HepG2 (cell line): Measurements from ENCODE around the gene BCL6B. TPM values are rescaled to one million over a fixed set of nuclear protein-coding genes. Genes with fewer than 3 reads are reported as not detected.

Source experiments
- ATAC-seq: fragments of 200-7000 bp; cut with Tn5 transposase; 3 replicates; pipeline ENCODE4 v1.9.1; 2020; ENCODE audit warnings: mild to moderate bottlenecking, moderate library complexity
- BruUV-seq: library from RNA; stranded (reverse); fragments of 400-500 nt; replicated peaks from 2 replicates; lab custom pipeline; 2021; lab: Mats Ljungman, UMichigan
- CTCF ChIA-PET: fragments of 300-600 bp; formaldehyde crosslinking; extraction: SDS; loops from one replicate; lab custom pipeline; 2021; ENCODE audit warnings: low total read pairs, inconsistent platforms, low intra/inter-chr PET ratio; lab: Yijun Ruan, JAX
- POLR2A ChIA-PET: fragments of 350-600 bp; sonication (Branson Sonifier 250); formaldehyde crosslinking; loops from one replicate; lab custom pipeline; 2020; ENCODE audit warnings: antibody characterized with exemption, inconsistent platforms; lab: Yijun Ruan, JAX
- DNase-seq: peaks from one replicate; pipeline ENCODE4 v3.0.0-alpha.2; 2015; ENCODE audit warnings: low spot score
- FAIRE-seq: peaks from 3 replicates; lab custom pipeline; 2011; peaks lifted over from hg19 to GRCh38; lab: Jason Lieb, UNC
- H2AFZ ChIP-seq: one replicate; pipeline ENCODE4 v1.6.1; 2011; ENCODE audit warnings: low read length, inconsistent platforms
- H3K27ac ChIP-seq: fragments of 300-600 bp; 3 replicates; pipeline ENCODE4 v1.8.0; 2011; ENCODE audit warnings: mixed run types, mild to moderate bottlenecking, mixed read lengths, low read length, inconsistent platforms; ENCODE audit not compliant: insufficient read depth; ENCODE audit errors: extremely low read length
- H3K27me3 ChIP-seq, 2 experiments: fragments of 200-600 bp in 1 of 2; 2 replicates in 1 of 2; 3 replicates in 1 of 2; pipeline versions ENCODE4 v1.6.0 to v1.8.0; 2011; ENCODE audit warnings: low read length in 2 of 2, mild to moderate bottlenecking in 2 of 2, moderate library complexity in 2 of 2, inconsistent platforms in 1 of 2; ENCODE audit not compliant: insufficient read depth in 2 of 2, control insufficient read depth in 1 of 2
- H3K36me3 ChIP-seq, 2 experiments: fragments of 200-600 bp in 1 of 2; replicated peaks in 1 of 2; 2 replicates in 1 of 2; 3 replicates in 1 of 2; pipeline versions ENCODE4 v1.5.1 to v1.8.0; 2011; ENCODE audit warnings: low read length in 2 of 2, inconsistent platforms in 1 of 2; ENCODE audit not compliant: insufficient read depth in 2 of 2, control insufficient read depth in 1 of 2
- H3K4me1 ChIP-seq: 2 replicates; pipeline ENCODE4 v1.5.1; 2012; ENCODE audit warnings: low read length, inconsistent platforms; ENCODE audit not compliant: insufficient read depth
- H3K4me2 ChIP-seq: 2 replicates; pipeline ENCODE4 v1.6.0; 2011; ENCODE audit warnings: low read depth, low read length, inconsistent platforms
- H3K4me3 ChIP-seq, 3 experiments: fragments of 200-600 bp in 1 of 3; sonication (generic), shearing (Covaris generic) in 1 of 3; replicated peaks in 1 of 3; 2 replicates each; pipeline ENCODE4 v1.5.1; 2011 to 2016; ENCODE audit warnings: low read length in 3 of 3, inconsistent platforms in 2 of 3, low read depth in 2 of 3, mild to moderate bottlenecking in 2 of 3, control low read depth in 1 of 3, mixed read lengths in 1 of 3; ENCODE audit not compliant: insufficient read depth in 1 of 3
- H3K79me2 ChIP-seq: one replicate; pipeline ENCODE4 v1.6.1; 2011; ENCODE audit warnings: low read length, inconsistent platforms; ENCODE audit not compliant: insufficient read depth
- H3K9ac ChIP-seq: 2 replicates; pipeline ENCODE4 v1.6.0; 2011; ENCODE audit warnings: mild to moderate bottlenecking, low read depth, low read length, inconsistent platforms; ENCODE audit not compliant: insufficient read depth
- H3K9me3 ChIP-seq: 2 replicates; pipeline ENCODE4 v1.5.1; 2012; ENCODE audit warnings: mild to moderate bottlenecking, low read length
- H4K20me1 ChIP-seq: 2 replicates; pipeline ENCODE4 v1.6.0; 2011; ENCODE audit warnings: inconsistent platforms, mild to moderate bottlenecking, low read length, moderate library complexity; ENCODE audit not compliant: insufficient read depth
- DNMT1 ChIP-seq: sonication (generic); formaldehyde crosslinking; IDR thresholded peaks from 2 replicates; pipeline ENCODE4 v1.5.1; 2020; ENCODE audit warnings: mild to moderate bottlenecking, missing genetic modification reagents
- JUN ChIP-seq: sonication (generic); formaldehyde crosslinking; IDR thresholded peaks from 2 replicates; pipeline ENCODE4 v1.4.0; 2020; ENCODE audit warnings: mild to moderate bottlenecking, missing genetic modification reagents
- MXD4 ChIP-seq: IDR thresholded peaks from 2 replicates; pipeline ENCODE4 v1.6.1; 2016; ENCODE audit warnings: mild to moderate bottlenecking, missing biosample characterization, missing genetic modification reagents
- ZGPAT ChIP-seq: IDR thresholded peaks from 2 replicates; pipeline ENCODE4 v1.6.1; 2016; ENCODE audit warnings: mild to moderate bottlenecking
- ZNF550 ChIP-seq: sonication (generic); formaldehyde crosslinking; IDR thresholded peaks from 2 replicates; pipeline ENCODE4 v1.4.0; 2020; ENCODE audit warnings: mild to moderate bottlenecking, missing genetic modification reagents, borderline replicate concordance
- ZNF605 ChIP-seq: sonication (generic); formaldehyde crosslinking; IDR thresholded peaks from 2 replicates; pipeline ENCODE4 v1.8.0; 2022; ENCODE audit warnings: mild to moderate bottlenecking, missing genetic modification reagents
- ZNF780A ChIP-seq: sonication (generic); formaldehyde crosslinking; IDR thresholded peaks from 2 replicates; pipeline ENCODE4 v1.8.0; 2022; ENCODE audit warnings: mild to moderate bottlenecking, missing genetic modification reagents, moderate library complexity
- ZNF841 ChIP-seq: sonication (generic); formaldehyde crosslinking; IDR thresholded peaks from 2 replicates; pipeline ENCODE4 v1.8.1; 2023; ENCODE audit warnings: missing genetic modification reagents, borderline replicate concordance
- WGBS: methylation state at CpG from one replicate; pipeline ENCODE4 v1.1.6; 2017; ENCODE audit warnings: low lambda C conversion rate; 5-methylcytosine and 5-hydroxymethylcytosine counted together
- in situ Hi-C: cut with HindIII; loops from 2 replicates; pipeline ENCODE4 v1.10.0; 2017; ENCODE audit warnings: low pct_unique_long_range_greater_than_20kb; ENCODE audit not compliant: extremely low pct_ligation_motif_present
- intact Hi-C: fragments of 100-400 bp; cut with micrococcal nuclease; formaldehyde crosslinking; loops from one replicate; pipeline ENCODE4 v1.10.0; 2022; ENCODE audit not compliant: unreplicated experiment
- polyA plus RNA-seq, 8 experiments: library from polyadenylated mRNA; depleted of rRNA in 3 of 8; stranded (reverse) in 7 of 8; unstranded in 1 of 8; fragments of >200 nt; fragmentation: Illumina TruSeq in 4 of 8; extraction: Trizol in 4 of 8; gene quantifications; 2 replicates each; pipeline versions ENCODE4 v1.2.1 to v1.2.3, GENCODE V29; 2011 to 2016; ENCODE audit warnings: low read depth in 4 of 8, missing spikeins in 1 of 8, mixed read lengths in 1 of 8; ENCODE audit not compliant: insufficient read depth in 1 of 8
- total RNA-seq, 5 experiments: library from RNA; depleted of rRNA; stranded (reverse); fragments of >200 nt; fragmentation: Illumina TruSeq; extraction: Trizol; gene quantifications; 2 replicates each; pipeline ENCODE4 v1.2.3, GENCODE V29; 2016; ENCODE audit warnings: low read depth in 1 of 5

Gene BCL6B
- total and polyA plus RNA-seq, 2 of the 13 experiments (the other 11 are each of a cell fraction or from before 2014, with no cell fraction given): not detected

GRCh38 chr17:7068268-7068667 lies 45.4 kb downstream of the BCL6B start:
- Histone ChIP-seq H2AFZ (no peak overlapping the region), H3K9me3 (peaks cover 11% of the 10 kb centered on the region), H3K4me2 (no peak overlapping the region), H3K36me3 (no peaks in the 10 kb centered on the region), H3K4me3 (no peak overlapping the region), H4K20me1 (no peaks in the 10 kb centered on the region), H3K79me2 (no peaks in the 10 kb centered on the region), H3K4me1 (no peaks in the 10 kb centered on the region), H3K27ac (no peak overlapping the region), H3K27me3 (peaks cover 0 to 9% of the 10 kb centered on the region in 2 experiments; a peak in 1 of 5 replicates), H3K9ac (no peak overlapping the region)
- no peak for FAIRE-seq
- in situ Hi-C loops: no loop called here
- 0% methylated on average over 1 of the region's 1 CpG for WGBS
- ChIA-PET POLR2A (no interaction called here), CTCF (no interaction called here)
- no peak for ATAC-seq
- intact Hi-C loops: no loop called here
- no peak for TF ChIP-seq ZNF780A (CRISPR knock-in tag)
- peak; percentile 96; the same call in 1 of the 2 replicates for TF ChIP-seq ZNF841 (CRISPR knock-in tag)
- TF ChIP-seq ZNF550 (CRISPR knock-in tag): no peak
- no peak for TF ChIP-seq MXD4
- BruUV-seq: no TSS peak
- no peak for DNase-seq

GRCh38 chr17:7070712-7071111 lies 47.9 kb downstream of the BCL6B start:
- POLR2A ChIA-PET: no interaction called here
- Histone ChIP-seq H3K4me3 (no peak overlapping the region), H2AFZ (no peak overlapping the region), H3K36me3 (no peaks in the 10 kb centered on the region), H3K27me3 (no peaks in the 10 kb centered on the region; a peak in 2 of 5 replicates), H3K9me3 (peaks cover 11% of the 10 kb centered on the region), H4K20me1 (no peaks in the 10 kb centered on the region), H3K27ac (no peak overlapping the region), H3K4me1 (no peaks in the 10 kb centered on the region), H3K79me2 (no peaks in the 10 kb centered on the region), H3K4me2 (no peak overlapping the region), H3K9ac (no peak overlapping the region)
- ATAC-seq (no peak), DNase-seq (no peak), FAIRE-seq (no peak)
- no CpG with 5 or more reads among the region's 3 CpGs for WGBS
- TF ChIP-seq JUN (no peak), ZNF605 (CRISPR knock-in tag) (no peak), ZGPAT (CRISPR knock-in tag) (no peak), DNMT1 (no peak)
- intact Hi-C loops (no loop called here), in situ Hi-C loops (no loop called here)
- CTCF ChIA-PET: no interaction called here
- no TSS peak for BruUV-seq
